Adrenal gland (tissue), 12 donors: ENCODE measurements around the gene STRIP2. TPM values are rescaled to one million over a fixed set of nuclear protein-coding genes. Genes with fewer than 3 reads are reported as not detected.
A peak's percentile ranks its signal among the peaks of the same experiment; 100 is the strongest.

Source experiments
- DNase-seq, 7 donors: peaks; one replicate each; pipeline ENCODE4 v3.0.0-alpha.2; 2019 to 2020
- H3K27ac ChIP-seq, 5 donors: fragments of 200-600 bp; sonication (generic) in 4 of 5; 1 replicate in 3 of 5; 2 replicates in 2 of 5; pipeline versions ENCODE4 v1.5.1 to v1.8.0; 2016 to 2020; ENCODE audit warnings: mild to moderate bottlenecking in 1 of 5
- H3K27me3 ChIP-seq: fragments of 200-600 bp; 2 replicates; pipeline ENCODE4 v1.8.0; 2021
- H3K36me3 ChIP-seq, 2 donors: fragments of 200-600 bp; replicated peaks in 1 of 2; 1 replicate in 1 of 2; 2 replicates in 1 of 2; pipeline versions ENCODE4 v1.5.1 to v1.8.0; 2018 to 2022
- H3K4me1 ChIP-seq, 2 donors: fragments of 200-600 bp; replicated peaks in 1 of 2; 1 replicate in 1 of 2; 2 replicates in 1 of 2; pipeline versions ENCODE4 v1.5.1 to v1.8.0; 2018 to 2021
- H3K4me3 ChIP-seq, 4 donors: fragments of 200-600 bp; sonication (generic) in 3 of 4; one replicate each; pipeline ENCODE4 v1.5.1; 2016 to 2018
- H3K9me3 ChIP-seq, 3 donors: fragments of 200-600 bp; sonication (generic) in 1 of 3; replicated peaks in 1 of 3; 1 replicate in 2 of 3; 2 replicates in 1 of 3; pipeline versions ENCODE4 v1.5.1 to v1.8.0; 2016 to 2021
- POLR2A ChIP-seq, 2 donors: fragments of 450-650 bp; IDR thresholded peaks; one replicate each; pipeline ENCODE4 v1.6.1; 2017; ENCODE audit warnings: antibody characterized with exemption in 2 of 2, mild to moderate bottlenecking in 2 of 2, moderate library complexity in 1 of 2
- WGBS, 4 donors: extraction: QIAGEN DNeasy Blood & Tissue Kit in 2 of 4; methylation state at CpG; one replicate each; pipeline versions ENCODE4 v1.1.5 to v1.1.7; 2013 to 2017; 5-methylcytosine and 5-hydroxymethylcytosine counted together
- intact Hi-C, 2 donors: fragments of 100-400 bp; cut with DNase I; formaldehyde crosslinking; loops; one replicate each; pipeline versions ENCODE4 v1.14.1 to v1.15.0; 2022 to 2023
- polyA plus RNA-seq, 3 donors: library from polyadenylated mRNA; stranded (reverse); fragments of 200-250 nt in 2 of 3; fragments of 350-450 nt in 1 of 3; fragmentation: Illumina TruSeq in 1 of 3; extraction: RNeasy Lipid Tissue Mini Kit (QIAGEN cat#74804) in 1 of 3; gene quantifications; one replicate each; pipeline ENCODE4 v1.2.3, GENCODE V29; 2013 to 2014
- total RNA-seq, 9 donors: library from RNA; depleted of rRNA in 4 of 9; stranded (reverse); fragments of >200 nt in 4 of 9; fragments of 120-200 nt in 1 of 9; fragmentation: NEBNext Ultra II Directional in 1 of 9; extraction: Animal tissue kit (Norgen Biotek cat#: 25700) in 1 of 9; gene quantifications; one replicate each; pipeline versions ENCODE4 v1.1.0 to v1.2.4, GENCODE V29; 2013 to 2023
- TF ChIP-seq, protein P1 (sequence below), 6 experiments: fragments of 450-650 bp in 4 of 6; fragments of 200-600 bp in 2 of 6; sonication (generic) in 1 of 6; IDR thresholded peaks; 1 replicate in 5 of 6; 2 replicates in 1 of 6; pipeline versions ENCODE4 v1.5.1 to v1.8.0; 2016 to 2021; ENCODE audit warnings: antibody characterized with exemption in 6 of 6, mild to moderate bottlenecking in 2 of 6, moderate library complexity in 1 of 6
- donor health status: healthy with polysubstance abuse.
- donor health status: Bipolar disorder and iron deficiency.
- donor health status: DM: yes; HTN: yes; CAD: no.
- donor health status: DM: no; HTN: no; CAD: no.
- donor health status: DM: no; HTN: no; CAD: no.
- donor health status: DM: yes; HTN: yes; CAD: no.

Gene STRIP2
- total and polyA plus RNA-seq, 12 donors = 0.67 to 10.1 (median 3.7) TPM

GRCh38 chr7:129517931-129518330, 83.7 kb downstream of the STRIP2 start:
- intact Hi-C loops = no loop called here
- WGBS, 4 donors = 81 to 88% (median 82%) methylated on average over 6 of the region's 6 CpGs

GRCh38 chr7:129519464-129519863, 85.2 kb downstream of the STRIP2 start:
- no peaks in the 10 kb centered on the region for H3K27me3 ChIP-seq
- H3K4me3 ChIP-seq = no peak overlapping the region
- H3K27ac ChIP-seq = no peak overlapping the region
- TF ChIP-seq, protein P1, sequence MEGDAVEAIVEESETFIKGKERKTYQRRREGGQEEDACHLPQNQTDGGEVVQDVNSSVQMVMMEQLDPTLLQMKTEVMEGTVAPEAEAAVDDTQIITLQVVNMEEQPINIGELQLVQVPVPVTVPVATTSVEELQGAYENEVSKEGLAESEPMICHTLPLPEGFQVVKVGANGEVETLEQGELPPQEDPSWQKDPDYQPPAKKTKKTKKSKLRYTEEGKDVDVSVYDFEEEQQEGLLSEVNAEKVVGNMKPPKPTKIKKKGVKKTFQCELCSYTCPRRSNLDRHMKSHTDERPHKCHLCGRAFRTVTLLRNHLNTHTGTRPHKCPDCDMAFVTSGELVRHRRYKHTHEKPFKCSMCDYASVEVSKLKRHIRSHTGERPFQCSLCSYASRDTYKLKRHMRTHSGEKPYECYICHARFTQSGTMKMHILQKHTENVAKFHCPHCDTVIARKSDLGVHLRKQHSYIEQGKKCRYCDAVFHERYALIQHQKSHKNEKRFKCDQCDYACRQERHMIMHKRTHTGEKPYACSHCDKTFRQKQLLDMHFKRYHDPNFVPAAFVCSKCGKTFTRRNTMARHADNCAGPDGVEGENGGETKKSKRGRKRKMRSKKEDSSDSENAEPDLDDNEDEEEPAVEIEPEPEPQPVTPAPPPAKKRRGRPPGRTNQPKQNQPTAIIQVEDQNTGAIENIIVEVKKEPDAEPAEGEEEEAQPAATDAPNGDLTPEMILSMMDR (IDR thresholded peaks at IDR 0.05) = no peak
- TF ChIP-seq POLR2A (IDR thresholded peaks at IDR 0.05) = no peak
- no peaks in the 10 kb centered on the region for H3K4me1 ChIP-seq
- DNase-seq = no peak
- no peaks in the 10 kb centered on the region for H3K36me3 ChIP-seq
- H3K9me3 ChIP-seq = no peaks in the 10 kb centered on the region
- intact Hi-C loops = no loop called here
- 41 to 49% (median 45%) methylated on average over 5 of the region's 5 CpGs for WGBS, 4 donors

More at GRCh38 chr7:129517931-129518330, 83.7 kb downstream of the STRIP2 start:
- Histone ChIP-seq H3K27me3 (no peaks in the 10 kb centered on the region), H3K36me3 (no peaks in the 10 kb centered on the region), H3K4me3 (no peak overlapping the region), H3K4me1 (no peaks in the 10 kb centered on the region), H3K27ac (no peak overlapping the region), H3K9me3 (no peaks in the 10 kb centered on the region)
- no peak for TF ChIP-seq POLR2A (IDR thresholded peaks at IDR 0.05)
- TF ChIP-seq, protein P1 (IDR thresholded peaks at IDR 0.05) = no peak
- DNase-seq = no peak

DNA sequence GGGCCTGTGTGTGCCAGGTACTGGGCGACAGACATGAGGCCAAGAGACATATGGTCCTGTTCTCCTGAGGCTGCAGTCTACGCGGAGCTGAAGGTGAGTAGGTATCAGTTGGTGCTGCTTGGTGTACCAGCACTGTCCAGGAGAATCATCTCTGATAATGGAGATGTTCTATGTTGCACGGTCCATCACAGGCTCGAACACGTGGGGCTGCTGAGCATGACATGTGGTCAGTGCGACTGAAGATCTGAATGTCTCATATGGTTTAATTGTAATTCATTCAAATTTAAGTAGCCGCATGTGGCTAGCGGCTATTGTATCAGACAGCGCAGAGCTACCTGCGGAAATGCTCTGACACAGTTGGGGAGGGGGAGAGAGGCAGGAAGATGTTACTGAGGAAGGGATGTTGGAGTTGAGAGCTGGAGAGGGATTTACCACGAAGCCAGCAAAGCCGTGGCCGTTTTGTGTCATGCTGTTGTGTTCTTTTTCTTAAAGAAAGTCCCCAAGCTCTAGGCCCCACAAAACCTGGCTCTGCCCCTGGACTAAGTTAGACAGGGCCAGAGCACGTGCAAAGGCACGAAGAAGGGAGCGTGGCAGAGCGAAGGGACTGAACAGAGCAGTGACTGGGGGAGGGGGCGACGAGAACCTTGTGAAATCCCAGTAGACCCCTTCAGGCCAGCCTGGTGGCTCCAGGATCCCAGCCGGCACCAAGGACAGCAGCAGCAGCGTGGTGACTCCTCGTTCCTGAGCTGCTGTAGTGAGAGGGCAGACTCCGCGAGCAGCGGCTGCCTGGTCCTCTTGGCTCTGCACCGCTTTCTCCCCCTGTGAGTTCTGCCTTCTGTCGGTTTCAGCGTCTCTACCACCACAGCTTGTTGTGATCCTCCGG, 88.1 kb downstream of the STRIP2 start:
- Histone ChIP-seq H3K36me3 (no peaks in the 10 kb centered on the region), H3K9me3 (no peaks in the 10 kb centered on the region), H3K27me3 (no peaks in the 10 kb centered on the region), H3K4me1 (no peaks in the 10 kb centered on the region), H3K4me3 (no peak overlapping the region), H3K27ac (no peak overlapping the region)
- DNase-seq = peak in 1 of 7 donors; percentile 6
- no peak for TF ChIP-seq POLR2A (IDR thresholded peaks at IDR 0.05)
- TF ChIP-seq, protein P1 (IDR thresholded peaks at IDR 0.05) = no peak
- 56 to 61% (median 58%) methylated on average over 21 to 30 of the region's 30 CpGs for WGBS, 4 donors
- intact Hi-C loops = no loop called here

GRCh38 chr7:129522971-129523340, 88.7 kb downstream of the STRIP2 start:
- DNase-seq = no peak
- H3K9me3 ChIP-seq = no peaks in the 10 kb centered on the region
- TF ChIP-seq POLR2A (IDR thresholded peaks at IDR 0.05) = no peak
- TF ChIP-seq, protein P1 (IDR thresholded peaks at IDR 0.05) = no peak
- H3K4me3 ChIP-seq = no peak overlapping the region
- intact Hi-C loops = no loop called here
- H3K27ac ChIP-seq = no peak overlapping the region
- no peaks in the 10 kb centered on the region for H3K4me1 ChIP-seq
- H3K27me3 ChIP-seq = no peaks in the 10 kb centered on the region
- WGBS, 4 donors = 51 to 63% (median 58%) methylated on average over 4 to 5 of the region's 5 CpGs
- H3K36me3 ChIP-seq = no peaks in the 10 kb centered on the region
